ENCODE measurements around the gene DGCR8.

Gene DGCR8

GRCh38 chr22:20110359-20110985, 30.4 kb downstream of the DGCR8 start:
- DNase-seq (ENCODE audit: low spot score): no peak

DNA sequence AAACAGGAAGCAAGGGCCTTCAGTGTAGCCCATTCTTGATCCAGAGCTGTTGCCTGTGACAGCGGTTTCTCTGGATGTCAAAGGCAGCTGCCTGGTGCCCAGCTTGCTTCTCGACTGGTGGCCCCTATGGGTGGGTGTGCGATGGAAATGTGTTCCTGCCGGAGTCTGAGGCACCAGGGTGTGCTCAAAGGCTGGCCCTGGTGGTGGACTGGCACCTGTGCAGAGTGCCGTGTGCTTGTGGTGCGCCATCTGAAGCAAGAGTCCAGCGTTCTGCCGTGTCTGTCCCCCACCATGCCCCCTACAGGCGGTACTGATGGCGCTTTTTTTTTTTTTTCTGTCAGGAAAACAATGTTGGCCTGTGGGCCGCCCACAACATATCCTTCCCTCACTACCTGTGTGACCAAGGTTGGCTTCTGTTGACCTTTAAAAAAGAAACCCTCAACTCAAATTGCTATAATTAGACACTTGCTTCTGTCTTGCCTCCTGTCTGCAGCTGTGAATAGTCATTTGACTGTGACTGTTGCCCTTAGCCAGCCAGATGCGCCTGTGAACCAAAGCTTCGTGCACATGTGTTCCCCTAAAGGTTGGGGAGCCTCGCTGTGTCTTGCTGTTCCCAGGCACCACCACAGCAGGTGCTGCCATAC, 31.1 kb downstream of the DGCR8 start:
- DNase-seq (ENCODE audit: low spot score): no peak

DNA sequence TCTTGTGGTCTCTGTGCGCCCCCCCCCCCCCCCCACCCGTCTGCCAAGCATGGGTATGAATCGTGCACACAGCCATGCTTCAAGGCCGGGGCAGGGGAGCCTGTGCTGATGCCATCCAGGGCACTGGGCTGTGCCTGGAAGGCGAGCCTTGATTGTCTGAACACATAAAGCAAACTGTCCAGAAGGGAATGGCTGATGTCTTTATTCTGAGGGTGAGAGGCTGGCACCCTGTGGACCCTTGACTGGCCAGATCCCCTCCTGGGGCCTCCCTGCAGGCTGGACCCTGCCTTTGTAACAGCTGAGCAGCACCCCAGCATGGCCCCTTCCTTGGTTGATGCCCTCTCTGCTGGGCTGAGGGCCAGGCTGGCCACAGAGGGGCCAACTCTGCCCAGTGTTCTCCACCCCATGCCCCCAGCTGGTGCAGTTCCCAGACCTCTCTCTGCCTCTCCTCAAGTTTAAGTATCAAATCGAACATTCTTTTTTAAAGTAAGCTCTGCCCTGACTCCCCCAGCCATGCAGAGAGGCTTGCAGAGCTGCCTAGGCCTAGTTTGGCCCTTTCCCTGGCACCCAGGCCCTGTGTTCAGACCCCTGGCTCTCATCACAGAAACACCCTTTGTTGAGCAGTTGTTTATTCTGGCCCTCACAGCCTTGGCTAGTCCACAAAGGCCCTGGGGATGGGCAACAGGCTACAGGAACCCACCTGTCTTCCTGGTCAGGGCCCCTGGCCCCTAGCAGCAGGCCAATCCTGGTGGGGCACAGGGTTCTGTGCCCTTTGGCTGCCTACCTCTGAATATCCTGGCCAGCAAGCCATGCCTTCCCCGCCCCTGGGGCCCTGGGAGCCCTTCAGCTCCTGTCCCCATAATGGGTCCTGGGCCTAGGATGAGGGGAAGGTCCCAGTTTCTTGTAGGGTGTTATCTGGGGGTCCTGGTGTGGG, 31.9 kb downstream of the DGCR8 start:
- no peak for DNase-seq (ENCODE audit: low spot score)

DNA sequence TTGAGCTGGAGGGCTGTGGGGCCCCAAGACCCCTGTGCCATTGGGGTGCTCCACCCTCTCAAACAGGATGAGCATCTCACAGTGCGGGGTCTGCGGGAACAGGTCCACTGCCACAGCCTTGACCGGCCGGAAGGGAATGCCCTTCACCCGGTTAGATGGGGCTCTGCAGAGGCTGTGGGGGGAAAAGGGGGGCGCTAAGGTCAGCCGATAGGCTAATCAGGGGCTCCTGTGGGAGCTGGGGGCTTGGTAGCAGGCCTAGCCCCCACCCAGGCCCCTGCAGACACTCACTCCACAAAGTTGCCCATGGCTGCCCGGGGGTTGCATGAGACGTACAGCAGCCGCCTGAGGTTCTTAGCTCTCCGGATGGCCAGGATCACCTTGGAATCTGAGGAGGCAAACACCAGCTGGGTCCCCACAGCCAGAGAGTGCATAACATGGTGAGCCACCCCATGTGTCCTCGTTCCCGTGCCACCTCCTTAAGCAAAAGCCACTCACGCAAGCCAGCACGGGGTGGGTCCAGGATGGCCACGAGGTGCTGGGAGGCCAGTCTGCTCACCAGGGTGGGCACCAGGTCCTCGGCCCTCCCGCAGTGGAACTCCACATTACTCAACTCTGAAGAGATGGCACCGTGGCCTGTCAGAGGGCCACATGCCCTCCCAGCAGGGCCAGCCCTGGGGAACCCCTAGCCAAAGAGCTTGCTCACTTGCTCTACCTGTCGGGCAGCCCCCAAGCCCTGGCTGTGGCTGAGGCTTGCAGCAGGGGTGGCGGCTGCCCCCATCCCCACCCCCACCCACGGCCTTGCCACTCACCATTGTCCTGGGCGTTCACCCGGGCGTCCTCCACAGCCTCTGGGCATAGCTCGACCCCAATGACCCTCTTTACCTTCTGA, 32.8 kb downstream of the DGCR8 start:
- DNase-seq (ENCODE audit: low spot score): no peak

GRCh38 chr22:20113551-20114310, 33.7 kb downstream of the DGCR8 start:
- no peak for DNase-seq (ENCODE audit: low spot score)

GRCh38 chr22:20114506-20115475, 34.8 kb downstream of the DGCR8 start:
- DNase-seq (ENCODE audit: low spot score): no peak

DNA sequence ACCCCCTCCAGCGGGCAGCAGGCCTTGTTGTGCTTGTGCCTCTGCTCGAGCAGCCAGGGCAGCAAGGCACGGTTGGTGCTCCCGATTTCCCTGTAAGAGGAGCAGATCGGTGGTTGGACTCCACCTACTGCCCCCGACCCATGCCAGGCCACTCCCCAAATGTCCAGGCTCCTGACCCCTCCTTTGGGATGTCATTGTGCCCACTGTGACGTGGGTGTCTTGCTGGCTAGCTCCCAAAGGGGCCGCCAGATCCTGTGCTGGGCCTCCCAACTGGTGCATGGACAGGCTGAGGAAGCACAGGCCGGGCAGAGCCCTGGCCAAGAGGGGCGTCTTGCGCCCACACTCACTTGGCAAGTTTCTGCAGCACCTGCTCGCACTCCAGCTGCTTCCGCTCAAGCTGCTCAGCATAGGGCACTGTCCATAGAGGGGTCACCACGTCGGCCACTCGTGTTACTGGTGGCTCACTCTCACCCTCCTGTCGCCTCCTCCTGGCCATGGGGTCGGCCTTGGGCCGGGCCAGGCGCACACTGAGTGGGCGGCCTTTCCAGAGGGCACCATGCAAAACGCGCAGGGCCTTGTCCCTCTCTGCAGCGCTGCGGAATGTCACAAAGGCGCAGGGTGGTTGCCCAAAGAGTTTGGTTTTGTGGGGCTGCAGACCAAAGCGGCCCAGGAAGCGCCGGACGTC, 35.8 kb downstream of the DGCR8 start, which contains the start of gene RANBP1:
Gene RANBP1 (plus strand): TSS at position 414 of the 685 bp plus-strand sequence. CDS start 81 bp downstream, at position 495.
- no peak for DNase-seq (ENCODE audit: low spot score)

DNA sequence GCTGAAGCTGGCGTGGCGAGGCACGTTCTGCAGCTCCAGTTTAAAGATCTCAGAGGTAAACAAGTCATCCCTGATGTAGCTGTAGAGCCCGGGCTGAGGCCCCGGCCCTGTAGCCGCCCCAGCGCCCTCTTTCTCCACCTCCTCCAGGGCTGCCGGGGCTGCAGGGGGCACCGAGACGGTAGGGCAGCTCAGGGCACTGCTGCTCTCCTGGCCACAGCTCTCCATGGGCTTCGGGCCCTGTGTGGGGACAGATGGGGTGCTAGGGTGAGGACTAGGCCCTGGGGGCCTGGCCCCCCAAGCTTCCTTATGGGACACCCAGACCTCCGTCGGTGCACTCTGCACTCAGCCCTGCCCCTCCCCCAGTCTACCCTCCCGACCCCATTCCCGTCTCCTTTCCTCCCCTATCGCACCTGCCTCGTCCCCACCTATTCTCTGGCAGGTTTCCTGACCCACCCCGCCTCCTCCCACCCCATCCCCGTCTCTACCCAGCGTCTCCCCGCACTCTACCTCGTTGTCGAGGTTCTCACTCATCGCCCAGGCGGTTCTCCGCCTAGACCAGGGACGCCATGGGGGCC, 36.4 kb downstream of the DGCR8 start:
- DNase-seq (ENCODE audit: low spot score): no peak

DNA sequence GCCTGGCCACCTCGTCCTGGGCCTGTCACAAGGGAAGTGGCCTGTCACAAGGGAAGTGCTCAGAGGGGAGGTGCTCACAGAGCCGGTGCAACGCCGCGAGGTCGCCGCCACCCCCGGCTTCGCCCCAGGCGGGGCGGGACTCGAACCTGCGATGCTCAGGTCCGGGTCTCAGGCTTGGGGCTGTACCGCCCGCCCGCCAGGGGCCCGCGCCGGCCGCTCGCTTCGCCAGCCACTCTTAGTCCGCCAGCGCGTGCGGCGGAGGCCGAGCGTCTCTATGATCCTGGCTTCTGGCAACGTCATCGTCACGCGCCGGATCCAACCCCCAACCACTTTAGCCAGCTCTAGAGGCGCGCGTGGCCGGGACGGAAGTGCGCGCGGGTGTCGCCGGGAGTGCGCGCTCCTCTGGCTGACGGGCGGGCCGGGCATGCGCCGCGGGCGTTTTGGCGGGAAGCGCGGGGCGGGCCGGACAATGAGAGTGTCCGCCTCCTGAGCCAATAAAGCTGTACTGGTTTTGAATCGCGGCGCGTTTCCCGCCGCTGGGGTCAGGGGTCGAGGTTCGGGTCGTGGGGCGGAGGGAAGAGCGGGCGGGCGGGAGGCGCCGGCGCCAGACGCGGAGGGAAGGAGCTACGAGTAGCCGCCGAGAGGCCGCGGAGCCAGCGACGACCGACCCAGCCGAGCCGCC, 37.1 kb downstream of the DGCR8 start, which contains the start of gene TRMT2A:
Gene TRMT2A (minus strand): TSS at position 276 of the 682 bp plus-strand sequence. CDS start 320 bp downstream, outside the sequence.
- DNase-seq (ENCODE audit: low spot score): peak; percentile 96

DNA sequence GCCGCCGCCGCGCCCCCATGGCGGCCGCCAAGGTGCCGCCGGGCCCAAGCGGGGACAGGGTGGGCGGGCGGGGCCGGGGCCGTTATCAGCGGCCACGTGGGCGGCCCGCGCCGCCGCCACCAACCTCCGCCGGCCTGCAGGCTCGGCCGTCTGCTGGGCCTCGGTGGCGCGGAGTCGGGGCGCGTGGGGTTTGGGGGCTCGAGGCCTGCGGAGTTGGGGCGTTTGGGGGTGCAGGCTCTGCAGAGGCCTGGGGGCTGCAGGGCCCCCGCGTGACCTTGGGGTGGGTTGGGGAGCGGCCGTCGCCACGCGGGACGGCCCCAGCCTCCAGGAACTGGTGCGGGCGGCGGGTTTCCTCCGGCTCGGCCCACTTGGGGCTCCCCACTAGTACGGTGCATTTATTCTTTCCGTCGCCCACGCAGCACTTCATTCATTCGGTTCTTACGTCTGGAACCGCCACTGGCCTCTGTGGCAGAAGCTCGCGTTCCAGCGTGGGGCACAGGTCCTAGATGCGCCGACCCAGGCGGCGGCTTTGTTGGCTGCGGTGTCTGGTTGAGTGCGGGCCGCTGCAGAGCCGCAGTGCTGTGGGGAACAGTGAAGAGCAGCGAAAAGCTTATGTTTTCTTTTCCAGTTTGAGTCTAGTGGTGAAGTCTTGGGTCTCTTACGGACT, 37.7 kb downstream of the DGCR8 start:
- no peak for DNase-seq (ENCODE audit: low spot score)

GRCh38 chr22:20118300-20119020, 38.4 kb downstream of the DGCR8 start:
- DNase-seq (ENCODE audit: low spot score): no peak

- no peak for DNase-seq (ENCODE audit: low spot score)
Observed at GRCh38 chr22:20121856-20122415, 41.9 kb downstream of the DGCR8 start.

DNA sequence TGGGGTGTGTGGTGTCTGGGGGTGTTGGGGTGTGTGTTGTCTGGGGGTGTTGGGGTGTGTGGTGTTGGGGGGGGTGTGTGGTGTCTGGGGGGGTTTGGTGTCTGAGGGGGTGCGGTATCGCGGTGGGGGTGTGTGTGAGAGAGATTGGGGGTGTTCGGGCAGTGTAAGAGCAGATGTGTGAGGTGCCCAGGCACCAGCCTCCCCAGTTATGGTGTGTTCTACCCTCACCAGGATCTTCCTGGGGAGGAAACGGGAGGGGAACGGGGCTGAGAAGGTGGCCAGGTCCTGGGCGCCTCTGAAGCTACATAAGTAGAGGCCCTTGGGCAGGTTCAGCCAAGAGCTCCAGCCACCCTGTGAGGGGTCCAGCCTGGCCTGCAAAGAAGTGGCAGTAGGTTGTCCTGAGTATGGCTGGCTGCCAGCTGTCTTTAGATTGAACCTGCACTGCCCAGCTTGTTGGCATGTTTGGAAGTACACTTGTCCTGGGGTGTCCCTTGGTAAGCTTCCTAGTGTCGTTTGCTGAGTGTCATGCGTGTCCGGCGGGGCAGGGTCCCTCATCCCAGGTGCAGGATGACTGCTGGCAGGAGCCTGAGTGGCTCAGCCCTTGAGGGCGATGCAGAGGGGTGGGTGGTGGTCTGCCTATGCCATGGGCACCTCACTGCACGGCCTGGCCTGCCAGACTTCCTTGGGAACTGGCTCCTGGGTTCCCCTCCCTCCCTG, 43.5 kb downstream of the DGCR8 start:
- no peak for DNase-seq (ENCODE audit: low spot score)

DNA sequence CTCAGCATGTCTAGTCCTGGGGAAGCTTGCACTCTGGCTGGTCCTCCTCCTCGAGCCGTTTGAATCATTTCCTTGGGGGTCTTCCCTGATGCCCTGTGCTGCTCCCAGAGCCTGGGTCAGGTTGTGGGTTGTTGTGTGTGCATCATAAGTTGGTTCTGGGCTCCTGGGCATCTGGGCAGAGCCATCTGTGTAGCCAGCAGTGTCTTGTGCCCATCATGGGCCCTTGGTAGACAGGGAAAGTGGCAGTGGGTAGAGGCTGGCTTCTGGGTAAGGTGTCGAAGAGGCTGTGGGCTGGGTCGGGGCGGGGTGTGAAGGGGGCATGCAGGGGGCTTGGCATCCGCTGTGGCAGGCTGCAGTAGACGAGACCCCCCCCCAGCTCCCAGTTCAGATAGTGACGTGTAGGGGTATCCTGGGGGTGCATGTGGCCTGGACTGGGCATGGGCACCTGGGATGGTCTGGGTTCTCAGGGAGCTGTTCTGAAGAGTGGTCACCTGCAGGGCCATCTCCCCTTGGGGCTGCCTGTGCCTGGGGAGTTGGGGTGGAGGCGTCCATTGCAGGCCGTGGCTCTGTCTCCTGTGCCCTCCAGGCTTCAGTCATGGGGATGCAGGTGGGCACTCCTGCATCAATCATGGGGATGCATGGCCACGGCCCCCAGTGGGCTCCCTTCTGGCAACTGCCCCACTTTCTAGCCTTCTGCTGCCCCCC, 44.2 kb downstream of the DGCR8 start:
- DNase-seq (ENCODE audit: low spot score): no peak

All from LoVo (cell line).